HG03469 (cell line): Measurements from ENCODE around the gene GLRA1.

ENCODE experiments used
- ATAC-seq: cut with Tn5 transposase; IDR thresholded peaks from one replicate; pipeline ENCODE4 v1.9.1; 2021; ENCODE audit warnings: mild to moderate bottlenecking, moderate library complexity, moderate number of reproducible peaks; ENCODE audit not compliant: unreplicated experiment

Gene GLRA1

DNA sequence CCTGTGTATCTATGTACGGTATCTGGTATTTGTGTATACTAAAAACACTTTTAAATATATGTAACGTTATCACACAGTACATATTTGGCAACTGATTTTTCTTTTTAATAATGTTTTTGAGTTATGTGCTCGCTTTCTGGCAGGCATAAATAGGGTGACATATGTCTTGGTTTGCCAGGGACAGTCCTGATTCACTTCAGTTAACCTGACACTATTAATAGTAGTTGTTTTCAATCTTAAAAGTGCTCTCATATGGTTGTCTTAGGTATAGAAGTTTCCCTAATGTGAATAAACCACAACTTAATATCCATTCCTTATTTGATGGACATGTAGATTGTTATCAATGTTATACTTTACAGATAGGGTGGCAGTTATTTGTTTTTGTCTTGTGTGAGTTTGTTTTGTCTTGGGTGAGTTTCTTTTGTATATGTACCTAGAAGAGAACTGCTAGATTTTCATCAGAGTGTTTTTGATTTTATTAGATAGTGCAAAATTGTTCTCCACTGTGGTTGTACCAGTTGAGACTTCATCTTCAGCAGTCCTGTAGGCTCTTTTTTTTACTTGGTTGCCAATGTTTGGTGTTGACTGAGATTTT is 145.0 kb downstream of the GLRA1 start:
- ATAC-seq: no peak

DNA sequence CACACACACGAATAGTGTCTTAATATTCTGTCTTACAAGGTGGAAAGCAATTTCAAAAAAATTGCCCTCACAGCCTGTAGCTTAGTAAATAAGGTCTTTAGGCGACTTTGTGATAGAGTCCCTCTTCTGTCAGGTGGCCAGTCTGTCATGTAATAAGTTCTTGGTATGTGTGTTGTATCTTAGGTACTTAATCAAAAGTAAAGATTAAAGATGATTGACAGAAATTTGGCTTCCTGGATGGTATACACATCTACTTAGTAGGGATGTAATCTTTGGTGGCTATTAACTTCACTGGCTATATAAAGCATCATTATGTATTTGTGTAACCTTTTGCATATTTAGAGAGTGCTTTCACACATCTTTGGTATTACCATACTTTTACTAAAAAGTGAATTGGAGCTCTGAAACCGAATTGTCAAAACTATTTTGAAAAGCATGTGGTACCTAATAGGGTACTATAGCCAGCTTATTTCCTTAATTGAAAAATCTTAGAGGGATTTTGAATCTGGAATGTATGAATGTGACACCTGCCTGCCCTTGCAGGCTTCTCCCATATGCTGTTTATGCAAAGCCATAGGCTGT is 149.5 kb downstream of the GLRA1 start:
- no peak for ATAC-seq

DNA sequence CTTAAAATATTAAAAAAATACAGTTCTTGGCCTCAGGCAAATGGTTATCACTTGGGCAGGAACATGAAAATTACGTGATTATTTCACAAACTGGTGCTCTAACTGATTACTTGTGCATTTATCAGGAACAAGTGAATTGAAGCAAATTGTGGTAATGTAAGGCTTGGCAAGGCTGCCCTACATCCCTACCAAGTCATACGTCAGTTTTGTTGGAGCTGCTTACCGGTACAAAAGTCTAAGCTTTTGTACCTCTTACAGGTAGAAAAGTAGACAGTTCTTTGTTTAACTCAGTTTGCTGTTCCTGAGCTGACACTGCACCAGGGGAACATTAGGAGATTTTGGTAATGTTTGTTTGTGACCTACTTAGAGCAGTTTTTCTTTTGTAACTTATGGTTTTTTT is 150.7 kb downstream of the GLRA1 start:
- ATAC-seq: no peak

DNA sequence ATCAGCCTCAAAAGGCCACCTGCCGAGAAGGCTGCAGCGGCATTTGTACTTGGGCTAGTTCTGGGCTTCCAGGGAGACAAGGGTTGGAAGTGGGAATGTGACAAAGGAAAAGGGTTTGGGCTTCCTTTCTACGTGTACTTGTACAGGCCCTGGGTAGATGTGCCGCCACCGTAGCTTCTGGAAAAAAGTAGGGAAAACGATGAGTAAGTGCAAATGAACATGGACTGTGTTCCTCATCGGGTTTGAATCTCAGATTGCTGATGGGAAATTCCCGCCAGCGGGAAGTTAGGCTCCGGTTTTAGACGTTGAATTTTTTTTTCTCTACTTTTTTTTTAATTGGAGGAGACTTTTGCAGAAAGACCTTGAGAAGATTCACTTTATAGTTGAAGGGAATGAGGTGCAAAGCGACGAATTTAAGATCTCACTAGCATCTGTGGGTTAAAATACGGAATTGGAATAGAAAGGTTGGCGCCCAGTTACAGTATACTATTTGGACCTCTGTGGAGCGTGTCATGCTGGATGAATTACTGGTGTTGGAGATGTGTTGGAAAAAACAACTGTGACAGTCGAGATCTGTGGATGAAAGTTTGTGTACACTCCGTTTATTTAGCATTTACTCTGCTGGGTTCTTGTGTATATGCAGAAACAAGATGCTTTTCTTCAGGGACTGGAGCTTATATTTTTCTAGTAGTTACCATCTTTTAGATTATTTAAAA is 151.6 kb downstream of the GLRA1 start:
- no peak for ATAC-seq
